Fibroblast of lung (primary cell): ENCODE measurements around the gene LHX5.

ENCODE experiments used
- EZH2 ChIP-seq: IDR thresholded peaks from 2 replicates; pipeline ENCODE4 v1.5.1; 2012; ENCODE audit warnings: low read length, control low read depth, mild to moderate bottlenecking; ENCODE audit errors: missing control alignments
- TF ChIP-seq, protein P1 (sequence below), 2 donors: IDR thresholded peaks in 1 of 2; conservative IDR thresholded peaks in 1 of 2; 1 replicate in 1 of 2; 2 replicates in 1 of 2; pipeline ENCODE4 v1.5.1; 2011 to 2012; ENCODE audit warnings: low read length in 2 of 2, control low read depth in 1 of 2, inconsistent platforms in 1 of 2, low read depth in 1 of 2, mild to moderate bottlenecking in 1 of 2

DNA sequence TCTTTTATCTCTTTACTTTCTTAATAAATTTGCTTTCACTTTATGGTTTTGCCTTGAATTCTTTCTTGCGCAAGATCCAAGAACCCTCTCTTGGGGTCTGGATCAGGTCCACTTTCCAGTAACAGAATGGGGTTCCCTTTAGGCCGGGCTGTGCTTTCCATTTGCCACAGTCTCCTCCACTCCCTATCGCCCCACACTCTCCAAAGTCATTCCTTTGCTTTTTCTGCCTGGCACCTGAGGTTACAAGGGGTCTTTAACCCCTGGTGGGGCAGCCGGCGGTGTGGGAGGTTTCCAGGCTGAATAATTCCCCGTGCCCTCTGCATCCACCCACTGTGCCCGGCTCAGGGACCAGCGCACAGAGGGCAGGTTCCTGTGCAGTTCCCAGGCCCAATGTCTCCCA is 42.9 kb upstream of the LHX5 start:
- TF ChIP-seq, protein P1, sequence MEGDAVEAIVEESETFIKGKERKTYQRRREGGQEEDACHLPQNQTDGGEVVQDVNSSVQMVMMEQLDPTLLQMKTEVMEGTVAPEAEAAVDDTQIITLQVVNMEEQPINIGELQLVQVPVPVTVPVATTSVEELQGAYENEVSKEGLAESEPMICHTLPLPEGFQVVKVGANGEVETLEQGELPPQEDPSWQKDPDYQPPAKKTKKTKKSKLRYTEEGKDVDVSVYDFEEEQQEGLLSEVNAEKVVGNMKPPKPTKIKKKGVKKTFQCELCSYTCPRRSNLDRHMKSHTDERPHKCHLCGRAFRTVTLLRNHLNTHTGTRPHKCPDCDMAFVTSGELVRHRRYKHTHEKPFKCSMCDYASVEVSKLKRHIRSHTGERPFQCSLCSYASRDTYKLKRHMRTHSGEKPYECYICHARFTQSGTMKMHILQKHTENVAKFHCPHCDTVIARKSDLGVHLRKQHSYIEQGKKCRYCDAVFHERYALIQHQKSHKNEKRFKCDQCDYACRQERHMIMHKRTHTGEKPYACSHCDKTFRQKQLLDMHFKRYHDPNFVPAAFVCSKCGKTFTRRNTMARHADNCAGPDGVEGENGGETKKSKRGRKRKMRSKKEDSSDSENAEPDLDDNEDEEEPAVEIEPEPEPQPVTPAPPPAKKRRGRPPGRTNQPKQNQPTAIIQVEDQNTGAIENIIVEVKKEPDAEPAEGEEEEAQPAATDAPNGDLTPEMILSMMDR (conservative IDR thresholded peaks at IDR 0.05 in 1 of 2, IDR thresholded peaks at IDR 0.05 in 1 of 2; ENCODE audit: low read depth in 1 of 2, low read length in 2 of 2), result no peak
- no peak for TF ChIP-seq EZH2
